H9 (cell line): Measurements from ENCODE around the gene MAP4K3. TPM values are rescaled to one million over a fixed set of nuclear protein-coding genes. Genes with fewer than 3 reads are reported as not detected.

ENCODE experiments used
- DNase-seq: peaks from one replicate; pipeline ENCODE4 v3.0.0-alpha.2; 2017
- H2AFZ ChIP-seq: one replicate; pipeline ENCODE4 v1.6.1; 2013; ENCODE audit warnings: mild to moderate bottlenecking, low read length, control low read depth, moderate library complexity
- H2AK5ac ChIP-seq: 2 replicates; pipeline ENCODE4 v1.6.1; 2013; ENCODE audit warnings: low read length, control low read depth, mixed read lengths; ENCODE audit not compliant: insufficient read length
- H2BK120ac ChIP-seq: one replicate; pipeline ENCODE4 v1.6.1; 2013; ENCODE audit warnings: low read depth, mild to moderate bottlenecking, low read length, control low read depth, inconsistent platforms; ENCODE audit not compliant: poor library complexity, severe bottlenecking
- H2BK12ac ChIP-seq: 2 replicates; pipeline ENCODE4 v1.6.1; 2013; ENCODE audit warnings: low read length, control low read depth, mixed read lengths, low read depth; ENCODE audit not compliant: insufficient read length
- H2BK15ac ChIP-seq: 2 replicates; pipeline ENCODE4 v1.6.1; 2013; ENCODE audit warnings: low read depth, low read length, control low read depth
- H2BK20ac ChIP-seq: one replicate; pipeline ENCODE4 v1.6.1; 2013; ENCODE audit warnings: low read depth, mild to moderate bottlenecking, low read length, control low read depth, inconsistent platforms; ENCODE audit not compliant: poor library complexity, severe bottlenecking
- H2BK5ac ChIP-seq: 2 replicates; pipeline ENCODE4 v1.6.1; 2013; ENCODE audit warnings: low read length, control low read depth, mixed read lengths; ENCODE audit not compliant: insufficient read length
- H3K14ac ChIP-seq: 2 replicates; pipeline ENCODE4 v1.6.1; 2013; ENCODE audit warnings: low read length, control low read depth; ENCODE audit not compliant: insufficient read depth
- H3K18ac ChIP-seq: 2 replicates; pipeline ENCODE4 v1.6.1; 2013; ENCODE audit warnings: low read depth, mild to moderate bottlenecking, mixed read lengths, low read length, control low read depth; ENCODE audit not compliant: insufficient read length
- H3K23ac ChIP-seq: 2 replicates; pipeline ENCODE4 v1.6.1; 2013; ENCODE audit warnings: low read length, control low read depth, mixed read lengths, low read depth; ENCODE audit not compliant: insufficient read length
- H3K23me2 ChIP-seq: 2 replicates; pipeline ENCODE4 v1.6.1; 2013; ENCODE audit warnings: low read depth, mild to moderate bottlenecking, mixed read lengths, low read length, control low read depth; ENCODE audit not compliant: insufficient read length, poor library complexity, severe bottlenecking
- H3K27ac ChIP-seq: 2 replicates; pipeline ENCODE4 v1.5.1; 2013; ENCODE audit warnings: low read length, control low read depth, mixed read lengths, low read depth; ENCODE audit not compliant: insufficient read length
- H3K27me3 ChIP-seq: 2 replicates; pipeline ENCODE4 v1.6.1; 2013; ENCODE audit warnings: low read length, control low read depth, inconsistent platforms; ENCODE audit not compliant: insufficient read depth
- H3K4ac ChIP-seq: 2 replicates; pipeline ENCODE4 v1.6.1; 2013; ENCODE audit warnings: low read depth, mild to moderate bottlenecking, control low read depth, inconsistent platforms, low read length, moderate library complexity
- H3K4me1 ChIP-seq: 2 replicates; pipeline ENCODE4 v1.6.1; 2013; ENCODE audit warnings: low read length, control low read depth, inconsistent platforms; ENCODE audit not compliant: insufficient read depth
- H3K4me2 ChIP-seq: 2 replicates; pipeline ENCODE4 v1.6.1; 2013; ENCODE audit warnings: low read length, control low read depth, mixed read lengths; ENCODE audit not compliant: insufficient read length, insufficient read depth
- H3K56ac ChIP-seq: 2 replicates; pipeline ENCODE4 v1.6.1; 2013; ENCODE audit warnings: low read depth, mild to moderate bottlenecking, mixed read lengths, low read length, control low read depth; ENCODE audit not compliant: insufficient read length
- H3K79me1 ChIP-seq: 2 replicates; pipeline ENCODE4 v1.6.1; 2013; ENCODE audit warnings: low read depth, mild to moderate bottlenecking, moderate library complexity, low read length, control low read depth, inconsistent platforms; ENCODE audit not compliant: insufficient read depth, poor library complexity, severe bottlenecking
- H3K79me2 ChIP-seq: 2 replicates; pipeline ENCODE4 v1.6.1; 2013; ENCODE audit warnings: low read length, control low read depth, inconsistent platforms; ENCODE audit not compliant: insufficient read depth
- H3K9ac ChIP-seq: 2 replicates; pipeline ENCODE4 v1.6.1; 2013; ENCODE audit warnings: low read length, control low read depth, mixed read lengths; ENCODE audit not compliant: insufficient read length; ENCODE audit errors: extremely low read depth
- H3K9me3 ChIP-seq: one replicate; pipeline ENCODE4 v1.6.1; 2013; ENCODE audit warnings: low read depth, low read length, inconsistent platforms; ENCODE audit not compliant: control insufficient read depth
- H3T11ph ChIP-seq: one replicate; pipeline ENCODE4 v1.6.1; 2013; ENCODE audit warnings: mild to moderate bottlenecking, low read length, control low read depth, inconsistent platforms
- H4K20me1 ChIP-seq: one replicate; pipeline ENCODE4 v1.6.1; 2013; ENCODE audit not compliant: control insufficient read depth, insufficient read length, insufficient read depth
- H4K5ac ChIP-seq: 2 replicates; pipeline ENCODE4 v1.6.1; 2013; ENCODE audit warnings: low read depth, mild to moderate bottlenecking, mixed read lengths, low read length, control low read depth; ENCODE audit not compliant: insufficient read length
- H4K8ac ChIP-seq: replicated peaks from 2 replicates; pipeline ENCODE4 v1.6.1; 2013; ENCODE audit warnings: low read length, control low read depth, mixed read lengths, low read depth; ENCODE audit not compliant: insufficient read length
- H4K91ac ChIP-seq: 2 replicates; pipeline ENCODE4 v1.6.1; 2013; ENCODE audit warnings: low read depth, mild to moderate bottlenecking, moderate library complexity, mixed read lengths, low read length, control low read depth; ENCODE audit not compliant: insufficient read length
- H3K27ac Mint-ChIP-seq, 3 experiments: 2 replicates in 2 of 3; 3 replicates in 1 of 3; pipeline ENCODE4 v1.8.0; 2020 to 2021; ENCODE audit warnings: mixed read lengths in 3 of 3, mild to moderate bottlenecking in 1 of 3, moderate library complexity in 1 of 3
- H3K27me3 Mint-ChIP-seq: 2 replicates; pipeline ENCODE4 v1.8.0; 2021; ENCODE audit warnings: low read depth, mild to moderate bottlenecking, moderate library complexity, mixed read lengths
- H3K36me3 Mint-ChIP-seq, 3 experiments: 2 replicates in 2 of 3; 3 replicates in 1 of 3; pipeline ENCODE4 v1.8.0; 2020 to 2021; ENCODE audit warnings: low read depth in 3 of 3, mixed read lengths in 3 of 3; ENCODE audit not compliant: insufficient read depth in 1 of 3
- H3K4me1 Mint-ChIP-seq, 2 experiments: 2 replicates each; pipeline ENCODE4 v1.8.0; 2020; ENCODE audit warnings: mixed read lengths in 2 of 2
- H3K4me3 Mint-ChIP-seq, 2 experiments: 2 replicates in 1 of 2; 3 replicates in 1 of 2; pipeline ENCODE4 v1.8.0; 2020 to 2021; ENCODE audit warnings: mild to moderate bottlenecking in 2 of 2, mixed read lengths in 2 of 2, moderate library complexity in 1 of 2
- H3K9me3 Mint-ChIP-seq, 2 experiments: 2 replicates in 1 of 2; 3 replicates in 1 of 2; pipeline ENCODE4 v1.8.0; 2020; ENCODE audit warnings: mild to moderate bottlenecking in 2 of 2, mixed read lengths in 2 of 2, moderate library complexity in 1 of 2
- CTCF ChIP-seq: fragments of 200-600 bp; sonication (generic); conservative IDR thresholded peaks from 3 replicates; pipeline ENCODE4 v1.8.0; 2021; ENCODE audit warnings: antibody characterized with exemption, mild to moderate bottlenecking
- WGBS: extraction: QIAGEN DNeasy Blood & Tissue Kit; methylation state at CpG from one replicate; pipeline ENCODE4 v1.1.7; 2013; ENCODE audit warnings: missing lambda C conversion rate, low lambda C conversion rate, mixed read lengths; ENCODE audit not compliant: insufficient read length; ENCODE audit errors: extremely low coverage; 5-methylcytosine and 5-hydroxymethylcytosine counted together
- total RNA-seq: library from RNA; stranded (reverse); gene quantifications from 2 replicates; pipeline ENCODE4 v1.2.1, GENCODE V29; 2021

The MAP4K3 gene
- total RNA-seq, 1 experiment from 2014 or later: 37.9 TPM

- H2AFZ ChIP-seq: no peak overlapping the region
- no peak overlapping the region for H4K8ac ChIP-seq
- no peak overlapping the region for H3K4me3 Mint-ChIP-seq
- no peaks in the 10 kb centered on the region for H3K4me1 ChIP-seq
- no peak overlapping the region for H2BK15ac ChIP-seq
- no peaks in the 10 kb centered on the region for H4K20me1 ChIP-seq
- no peak overlapping the region for H3K23ac ChIP-seq
- TF ChIP-seq CTCF: no peak
- H3K4ac ChIP-seq: no peak overlapping the region
- no peaks in the 10 kb centered on the region for H3K4me1 Mint-ChIP-seq
- no peak overlapping the region for H2BK120ac ChIP-seq
- no peaks in the 10 kb centered on the region for H3K79me1 ChIP-seq
- no CpG with 5 or more reads among the region's 1 CpG for WGBS
- H3K27me3 Mint-ChIP-seq: no peaks in the 10 kb centered on the region
- no peak overlapping the region for H4K91ac ChIP-seq
- no peaks in the 10 kb centered on the region for H3K27me3 ChIP-seq
- H2AK5ac ChIP-seq: no peak overlapping the region
- H2BK5ac ChIP-seq: no peak overlapping the region
- H2BK20ac ChIP-seq: no peak overlapping the region
- no peaks in the 10 kb centered on the region for H3K79me2 ChIP-seq
- H3T11ph ChIP-seq: no peak overlapping the region
- no peak overlapping the region for H3K4me2 ChIP-seq
- H3K36me3 Mint-ChIP-seq: peaks cover 0 to 4% (median 2%) of the 10 kb centered on the region in 3 experiments; a peak in 1 of 7 replicates
- no peak for DNase-seq
- no peak overlapping the region for H3K18ac ChIP-seq
- no peak overlapping the region for H4K5ac ChIP-seq
- no peak overlapping the region for H2BK12ac ChIP-seq
- H3K23me2 ChIP-seq: no peaks in the 10 kb centered on the region
- no peak overlapping the region for H3K27ac ChIP-seq
- H3K9ac ChIP-seq: no peak overlapping the region
- peaks cover 0 to 5% of the 10 kb centered on the region in 2 experiments; a peak in 1 of 5 replicates for H3K9me3 Mint-ChIP-seq
- no peak overlapping the region for H3K27ac Mint-ChIP-seq
- no peaks in the 10 kb centered on the region for H3K9me3 ChIP-seq
- H3K56ac ChIP-seq: no peak overlapping the region
- no peak overlapping the region for H3K14ac ChIP-seq
These were observed 224.1 kb downstream of the MAP4K3 start for GRCh38 chr2:39213015-39213414.
